SKM-1 (cell line): ENCODE results near the gene HSD3B1.

ENCODE experiments used
- DNase-seq: peaks from one replicate; lab custom pipeline; 2025; ENCODE audit not compliant: unreplicated experiment; lab: John Stamatoyannopoulos, UW

HSD3B1 gene

GRCh38 chr1:119506941-119507340 lies at the start of gene HSD3B1:
HSD3B1 (plus strand) TSS chr1:119507210; CDS start chr1:119507477, 267 bp downstream.
- no peak for DNase-seq

GRCh38 chr1:119462964-119463363 lies 44.0 kb upstream of the HSD3B1 start:
- no peak for DNase-seq

GRCh38 chr1:119463569-119463968 lies 43.4 kb upstream of the HSD3B1 start:
- DNase-seq, result no peak

- DNase-seq, result no peak
These were observed 40.6 kb upstream of the HSD3B1 start for GRCh38 chr1:119466445-119466844.

- DNase-seq, result no peak
These were observed 39.8 kb upstream of the HSD3B1 start for GRCh38 chr1:119467219-119467618.

- DNase-seq, result no peak
These were observed 38.9 kb upstream of the HSD3B1 start for GRCh38 chr1:119467857-119468668.

- no peak for DNase-seq
These were observed 37.3 kb upstream of the HSD3B1 start for GRCh38 chr1:119469741-119470140.

GRCh38 chr1:119470377-119470776 lies 36.6 kb upstream of the HSD3B1 start:
- no peak for DNase-seq

GRCh38 chr1:119470958-119471357 lies 36.1 kb upstream of the HSD3B1 start:
- no peak for DNase-seq

- no peak for DNase-seq
These were observed 35.4 kb upstream of the HSD3B1 start for GRCh38 chr1:119471566-119471965.

- no peak for DNase-seq
These were observed 34.8 kb upstream of the HSD3B1 start for GRCh38 chr1:119472080-119472818.

GRCh38 chr1:119472819-119473175 lies 34.2 kb upstream of the HSD3B1 start:
- DNase-seq, result no peak

GRCh38 chr1:119475866-119476439 lies 31.1 kb upstream of the HSD3B1 start:
- peak; percentile 43 for DNase-seq

- DNase-seq, result no peak
These were observed 29.3 kb upstream of the HSD3B1 start for GRCh38 chr1:119477710-119478109.

- no peak for DNase-seq
These were observed 26.8 kb upstream of the HSD3B1 start for GRCh38 chr1:119480175-119480574.

GRCh38 chr1:119481951-119482350 lies 25.1 kb upstream of the HSD3B1 start:
- DNase-seq, result no peak

GRCh38 chr1:119482517-119483425 lies 24.2 kb upstream of the HSD3B1 start:
- no peak for DNase-seq

GRCh38 chr1:119483441-119484200 lies 23.4 kb upstream of the HSD3B1 start:
- no peak for DNase-seq

GRCh38 chr1:119485201-119485600 lies 21.8 kb upstream of the HSD3B1 start:
- no peak for DNase-seq

GRCh38 chr1:119488216-119488615 lies 18.8 kb upstream of the HSD3B1 start:
- DNase-seq, result no peak
